SK-N-SH treated with all-trans-retinoic acid at 6 μM for 48 hours (cell line): ENCODE data around the gene MACROD1.
A peak's percentile ranks its signal among the peaks of the same experiment; 100 is the strongest.

Source experiments
- ATAC-seq: fragments of 200-7000 bp; cut with Tn5 transposase; 3 replicates; pipeline ENCODE4 v1.9.1; 2020; ENCODE audit warnings: mild to moderate bottlenecking, moderate library complexity
- ARNTL ChIP-seq: fragments of 450-650 bp; formaldehyde crosslinking; IDR thresholded peaks from 2 replicates; pipeline ENCODE4 v1.5.0; 2020; ENCODE audit warnings: low read depth, mild to moderate bottlenecking, moderate library complexity, borderline replicate concordance
- BACH2 ChIP-seq: fragments of 250-450 bp; sonication (Bioruptor Pico); IDR thresholded peaks from 2 replicates; pipeline ENCODE4 v1.9.0; 2021; ENCODE audit warnings: mild to moderate bottlenecking, borderline replicate concordance
- CSDC2 ChIP-seq: fragments of 250-450 bp; sonication (Bioruptor Pico); IDR thresholded peaks from 2 replicates; pipeline ENCODE4 v1.5.0; 2020; ENCODE audit warnings: mild to moderate bottlenecking, moderate library complexity
- CSRNP3 ChIP-seq: fragments of 250-450 bp; sonication (Bioruptor Pico); IDR thresholded peaks from 2 replicates; pipeline ENCODE4 v1.5.1; 2021; ENCODE audit warnings: mild to moderate bottlenecking, moderate library complexity
- ESRRG ChIP-seq: fragments of 250-450 bp; sonication (Bioruptor Pico); IDR thresholded peaks from 2 replicates; pipeline ENCODE4 v1.6.1; 2021; ENCODE audit warnings: mild to moderate bottlenecking
- ISL1 ChIP-seq: fragments of 250-450 bp; sonication (Bioruptor Pico); IDR thresholded peaks from 2 replicates; pipeline ENCODE4 v2.1.2; 2022; ENCODE audit warnings: mild to moderate bottlenecking, moderate library complexity
- PATZ1 ChIP-seq: fragments of 250-450 bp; sonication (Bioruptor Pico); IDR thresholded peaks from 2 replicates; pipeline ENCODE4 v1.8.0; 2020; ENCODE audit warnings: mild to moderate bottlenecking, moderate library complexity, borderline replicate concordance
- PPARA ChIP-seq: fragments of 250-450 bp; sonication (Bioruptor Pico); IDR thresholded peaks from 2 replicates; pipeline ENCODE4 v1.5.0; 2020; ENCODE audit warnings: mild to moderate bottlenecking, borderline replicate concordance
- RARB ChIP-seq: fragments of 250-450 bp; sonication (Bioruptor Pico); IDR thresholded peaks from 2 replicates; pipeline ENCODE4 v1.8.0; 2021; ENCODE audit warnings: mild to moderate bottlenecking, moderate library complexity
- TCF4 ChIP-seq: fragments of 250-450 bp; sonication (Bioruptor Pico); IDR thresholded peaks from 2 replicates; pipeline ENCODE4 v1.8.0; 2021; ENCODE audit warnings: mild to moderate bottlenecking, moderate library complexity, borderline replicate concordance
- TOX ChIP-seq: fragments of 250-450 bp; sonication (Bioruptor Pico); IDR thresholded peaks from 2 replicates; pipeline ENCODE4 v1.8.0; 2021; ENCODE audit warnings: mild to moderate bottlenecking, moderate library complexity, borderline replicate concordance
- ZC3H10 ChIP-seq: fragments of 250-450 bp; sonication (Bioruptor Pico); IDR thresholded peaks from 2 replicates; pipeline ENCODE4 v1.5.1; 2021; ENCODE audit warnings: mild to moderate bottlenecking, moderate library complexity
- ZFP3 ChIP-seq: fragments of 250-450 bp; sonication (Bioruptor Pico); IDR thresholded peaks from 2 replicates; pipeline ENCODE4 v1.5.0; 2020; ENCODE audit warnings: mild to moderate bottlenecking, moderate library complexity
- ZFP30 ChIP-seq: fragments of 450-650 bp; formaldehyde crosslinking; IDR thresholded peaks from 2 replicates; pipeline ENCODE4 v1.5.0; 2022; ENCODE audit warnings: mild to moderate bottlenecking, moderate library complexity
- ZNF565 ChIP-seq: fragments of 450-650 bp; formaldehyde crosslinking; conservative IDR thresholded peaks from 2 replicates; pipeline ENCODE4 v1.5.0; 2020; ENCODE audit warnings: low read depth, mild to moderate bottlenecking, moderate library complexity
- ZNF70 ChIP-seq: fragments of 450-650 bp; formaldehyde crosslinking; IDR thresholded peaks from 2 replicates; pipeline ENCODE4 v1.5.0; 2020; ENCODE audit warnings: mild to moderate bottlenecking, moderate library complexity
- ZNF8 ChIP-seq: fragments of 450-650 bp; formaldehyde crosslinking; IDR thresholded peaks from 2 replicates; pipeline ENCODE4 v1.5.0; 2020; ENCODE audit warnings: mild to moderate bottlenecking, moderate library complexity
- TF ChIP-seq, protein P1 (sequence below): fragments of 250-450 bp; sonication (Bioruptor Pico); IDR thresholded peaks from 2 replicates; pipeline ENCODE4 v1.5.0; 2020; ENCODE audit warnings: mild to moderate bottlenecking, moderate library complexity
- TF ChIP-seq, protein P2 (sequence below): fragments of 250-450 bp; sonication (Bioruptor Pico); IDR thresholded peaks from 2 replicates; pipeline ENCODE4 v1.8.0; 2021; ENCODE audit warnings: low read depth, mild to moderate bottlenecking, moderate library complexity, borderline replicate concordance
- TF ChIP-seq, protein P3 (sequence below): fragments of 250-450 bp; sonication (Bioruptor Pico); IDR thresholded peaks from 2 replicates; pipeline ENCODE4 v1.5.1; 2020; ENCODE audit warnings: low read depth, mild to moderate bottlenecking, moderate library complexity

MACROD1 gene

DNA sequence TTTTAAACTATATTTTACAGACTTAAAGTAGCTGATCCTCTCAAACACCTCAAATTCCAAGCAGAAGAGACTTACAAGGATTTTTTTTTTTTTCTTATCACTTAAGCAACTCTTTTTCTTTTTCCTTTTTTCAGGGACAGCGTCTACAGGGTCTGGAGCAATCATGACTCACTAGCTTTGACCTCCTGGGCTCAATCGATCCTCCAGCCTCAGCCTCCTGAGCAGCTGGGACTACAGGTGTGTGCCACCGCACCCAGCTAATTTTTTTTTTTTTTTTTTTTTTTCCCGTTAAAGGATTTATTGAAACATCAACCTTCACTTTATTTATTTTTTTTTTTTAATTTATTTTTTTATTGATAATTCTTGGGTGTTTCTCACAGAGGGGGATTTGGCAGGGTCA is 4.5 kb upstream of the MACROD1 start:
- no peak for ATAC-seq

DNA sequence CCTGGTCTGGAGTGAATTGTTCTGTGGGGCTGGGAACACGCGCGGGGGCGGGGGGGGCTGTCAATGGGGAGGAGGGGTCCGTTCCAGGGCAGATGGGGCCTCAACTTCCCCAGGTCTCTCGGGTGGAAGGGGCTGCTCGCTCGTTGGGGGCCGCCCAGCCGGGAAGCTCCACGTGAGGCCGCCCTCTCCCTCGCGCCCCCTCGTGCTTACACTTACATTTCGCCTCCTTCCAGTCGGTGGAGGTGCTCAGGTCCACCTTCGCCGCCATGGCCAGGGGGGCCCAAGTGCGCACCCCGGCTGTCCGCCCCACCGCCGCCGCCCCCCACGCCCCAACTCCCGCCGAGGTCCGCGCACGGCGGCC is 452 bp downstream of the MACROD1 start:
- peak; percentile 38 for ATAC-seq
- TF ChIP-seq, protein P1, sequence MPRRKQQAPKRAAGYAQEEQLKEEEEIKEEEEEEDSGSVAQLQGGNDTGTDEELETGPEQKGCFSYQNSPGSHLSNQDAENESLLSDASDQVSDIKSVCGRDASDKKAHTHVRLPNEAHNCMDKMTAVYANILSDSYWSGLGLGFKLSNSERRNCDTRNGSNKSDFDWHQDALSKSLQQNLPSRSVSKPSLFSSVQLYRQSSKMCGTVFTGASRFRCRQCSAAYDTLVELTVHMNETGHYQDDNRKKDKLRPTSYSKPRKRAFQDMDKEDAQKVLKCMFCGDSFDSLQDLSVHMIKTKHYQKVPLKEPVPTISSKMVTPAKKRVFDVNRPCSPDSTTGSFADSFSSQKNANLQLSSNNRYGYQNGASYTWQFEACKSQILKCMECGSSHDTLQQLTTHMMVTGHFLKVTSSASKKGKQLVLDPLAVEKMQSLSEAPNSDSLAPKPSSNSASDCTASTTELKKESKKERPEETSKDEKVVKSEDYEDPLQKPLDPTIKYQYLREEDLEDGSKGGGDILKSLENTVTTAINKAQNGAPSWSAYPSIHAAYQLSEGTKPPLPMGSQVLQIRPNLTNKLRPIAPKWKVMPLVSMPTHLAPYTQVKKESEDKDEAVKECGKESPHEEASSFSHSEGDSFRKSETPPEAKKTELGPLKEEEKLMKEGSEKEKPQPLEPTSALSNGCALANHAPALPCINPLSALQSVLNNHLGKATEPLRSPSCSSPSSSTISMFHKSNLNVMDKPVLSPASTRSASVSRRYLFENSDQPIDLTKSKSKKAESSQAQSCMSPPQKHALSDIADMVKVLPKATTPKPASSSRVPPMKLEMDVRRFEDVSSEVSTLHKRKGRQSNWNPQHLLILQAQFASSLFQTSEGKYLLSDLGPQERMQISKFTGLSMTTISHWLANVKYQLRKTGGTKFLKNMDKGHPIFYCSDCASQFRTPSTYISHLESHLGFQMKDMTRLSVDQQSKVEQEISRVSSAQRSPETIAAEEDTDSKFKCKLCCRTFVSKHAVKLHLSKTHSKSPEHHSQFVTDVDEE, result no peak
- TF ChIP-seq ZC3H10 (CRISPR knock-in tag) (no peak), CSRNP3 (CRISPR knock-in tag) (no peak), TCF4 (CRISPR knock-in tag) (no peak), ISL1 (CRISPR knock-in tag) (no peak), RARB (CRISPR knock-in tag) (no peak), ZFP30 (no peak), PPARA (CRISPR knock-in tag) (no peak), ZNF565 (no peak), ESRRG (CRISPR knock-in tag) (no peak), ZNF8 (CRISPR knock-in tag) (no peak), ARNTL (CRISPR knock-in tag) (no peak), ZNF70 (no peak), TOX (no peak), CSDC2 (CRISPR knock-in tag) (no peak), BACH2 (CRISPR knock-in tag) (no peak), PATZ1 (no peak)
- TF ChIP-seq, protein P2, sequence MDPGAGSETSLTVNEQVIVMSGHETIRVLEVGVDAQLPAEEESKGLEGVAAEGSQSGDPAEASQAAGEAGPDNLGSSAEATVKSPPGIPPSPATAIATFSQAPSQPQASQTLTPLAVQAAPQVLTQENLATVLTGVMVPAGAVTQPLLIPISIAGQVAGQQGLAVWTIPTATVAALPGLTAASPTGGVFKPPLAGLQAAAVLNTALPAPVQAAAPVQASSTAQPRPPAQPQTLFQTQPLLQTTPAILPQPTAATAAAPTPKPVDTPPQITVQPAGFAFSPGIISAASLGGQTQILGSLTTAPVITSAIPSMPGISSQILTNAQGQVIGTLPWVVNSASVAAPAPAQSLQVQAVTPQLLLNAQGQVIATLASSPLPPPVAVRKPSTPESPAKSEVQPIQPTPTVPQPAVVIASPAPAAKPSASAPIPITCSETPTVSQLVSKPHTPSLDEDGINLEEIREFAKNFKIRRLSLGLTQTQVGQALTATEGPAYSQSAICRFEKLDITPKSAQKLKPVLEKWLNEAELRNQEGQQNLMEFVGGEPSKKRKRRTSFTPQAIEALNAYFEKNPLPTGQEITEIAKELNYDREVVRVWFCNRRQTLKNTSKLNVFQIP (CRISPR knock-in tag), result no peak
- TF ChIP-seq, protein P3, sequence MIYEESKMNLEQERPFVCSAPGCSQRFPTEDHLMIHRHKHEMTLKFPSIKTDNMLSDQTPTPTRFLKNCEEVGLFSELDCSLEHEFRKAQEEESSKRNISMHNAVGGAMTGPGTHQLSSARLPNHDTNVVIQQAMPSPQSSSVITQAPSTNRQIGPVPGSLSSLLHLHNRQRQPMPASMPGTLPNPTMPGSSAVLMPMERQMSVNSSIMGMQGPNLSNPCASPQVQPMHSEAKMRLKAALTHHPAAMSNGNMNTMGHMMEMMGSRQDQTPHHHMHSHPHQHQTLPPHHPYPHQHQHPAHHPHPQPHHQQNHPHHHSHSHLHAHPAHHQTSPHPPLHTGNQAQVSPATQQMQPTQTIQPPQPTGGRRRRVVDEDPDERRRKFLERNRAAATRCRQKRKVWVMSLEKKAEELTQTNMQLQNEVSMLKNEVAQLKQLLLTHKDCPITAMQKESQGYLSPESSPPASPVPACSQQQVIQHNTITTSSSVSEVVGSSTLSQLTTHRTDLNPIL (CRISPR knock-in tag), result no peak

More for the DNA sequence above, 4.5 kb upstream of the MACROD1 start:
- no peak for TF ChIP-seq TCF4 (CRISPR knock-in tag)
- no peak for TF ChIP-seq ZFP3 (CRISPR knock-in tag)
- TF ChIP-seq ZNF70, result no peak
- no peak for TF ChIP-seq ZNF565
- TF ChIP-seq PATZ1, result no peak
- no peak for TF ChIP-seq RARB (CRISPR knock-in tag)
- TF ChIP-seq CSRNP3 (CRISPR knock-in tag), result no peak
- TF ChIP-seq ZFP30, result no peak
- no peak for TF ChIP-seq BACH2 (CRISPR knock-in tag)
- no peak for TF ChIP-seq CSDC2 (CRISPR knock-in tag)
- TF ChIP-seq TOX, result no peak
- TF ChIP-seq ARNTL (CRISPR knock-in tag), result no peak
